ENCODE results near the gene FZD7.

Gene FZD7

DNA sequence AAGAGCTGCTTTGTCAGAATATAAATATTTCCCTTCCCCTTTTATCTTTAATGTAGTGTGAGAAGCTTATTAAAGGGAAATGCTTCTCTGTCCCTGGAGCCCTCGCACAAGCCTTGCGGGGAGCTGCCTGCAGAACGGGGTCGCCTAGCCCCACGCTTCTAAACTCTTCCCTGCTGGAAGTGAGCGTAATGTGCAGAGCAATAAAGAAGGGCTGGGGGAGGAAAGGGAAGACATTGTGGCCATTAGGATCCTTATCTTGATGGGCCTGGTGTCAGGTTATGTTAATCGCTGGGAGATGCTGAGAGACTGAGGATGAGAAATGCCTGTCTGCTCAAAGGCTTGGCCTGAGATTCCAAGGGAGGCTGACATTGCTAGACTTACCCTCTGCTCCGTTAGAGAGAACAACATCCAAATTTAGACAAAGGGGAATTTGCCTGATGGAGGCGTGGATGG is 18.9 kb upstream of the FZD7 start:
- no peak for DNase-seq

DNA sequence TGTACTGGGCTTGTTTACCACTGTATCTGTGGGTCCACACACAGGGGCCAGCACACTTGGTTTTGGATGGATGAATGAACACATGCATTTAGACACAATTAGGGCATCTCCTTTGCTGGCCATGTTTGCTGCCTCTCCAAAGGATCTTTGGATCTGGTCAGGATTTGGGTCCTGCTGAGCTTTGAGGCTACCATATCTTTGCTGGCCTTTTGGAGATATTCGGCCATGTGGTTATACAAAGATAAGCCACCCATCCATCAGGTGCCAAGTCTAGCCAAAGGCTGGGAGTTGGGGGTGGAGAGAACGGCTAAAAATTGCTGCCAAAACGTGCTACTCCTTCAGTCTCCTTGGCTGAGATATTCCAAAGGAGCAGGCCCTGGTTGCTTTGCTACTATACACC is 18.2 kb upstream of the FZD7 start:
- DNase-seq: no peak

DNA sequence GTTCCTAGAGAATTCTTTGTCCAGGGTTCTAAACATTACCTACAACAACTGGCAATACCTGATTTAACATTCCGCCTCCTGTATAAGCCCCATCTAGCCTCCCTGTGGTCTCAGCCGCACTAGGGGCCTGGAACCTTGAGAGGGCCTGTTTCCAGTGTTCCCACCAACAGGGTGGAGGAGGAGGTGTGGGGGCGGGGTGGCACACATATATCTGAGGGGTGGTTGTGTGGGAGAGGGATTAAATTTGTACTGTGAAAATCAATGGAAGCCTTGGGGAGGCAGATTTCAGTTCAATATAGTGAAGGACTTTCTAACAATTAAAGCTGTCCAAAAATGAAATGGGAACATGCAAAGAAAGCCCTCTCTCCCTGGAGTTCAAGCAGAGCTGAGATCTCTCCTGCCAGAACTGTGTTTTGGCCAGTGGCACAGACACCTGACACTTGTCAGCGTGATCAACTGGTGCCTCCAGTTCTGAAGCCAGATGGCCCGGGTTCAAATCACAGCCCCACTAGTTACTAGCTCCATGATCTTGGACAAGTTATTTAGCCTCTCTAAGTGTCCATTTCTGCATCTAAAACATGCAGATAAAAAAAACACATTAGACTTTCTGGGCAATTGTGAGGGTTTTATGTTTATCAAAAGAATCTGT is 17.0 kb upstream of the FZD7 start:
- DNase-seq: no peak

- no peak for DNase-seq
Observed at GRCh38 chr2:202017940-202018339, 15.7 kb upstream of the FZD7 start.

- peak; percentile 40 for DNase-seq
Observed at GRCh38 chr2:202018950-202019349, 14.7 kb upstream of the FZD7 start.

DNA sequence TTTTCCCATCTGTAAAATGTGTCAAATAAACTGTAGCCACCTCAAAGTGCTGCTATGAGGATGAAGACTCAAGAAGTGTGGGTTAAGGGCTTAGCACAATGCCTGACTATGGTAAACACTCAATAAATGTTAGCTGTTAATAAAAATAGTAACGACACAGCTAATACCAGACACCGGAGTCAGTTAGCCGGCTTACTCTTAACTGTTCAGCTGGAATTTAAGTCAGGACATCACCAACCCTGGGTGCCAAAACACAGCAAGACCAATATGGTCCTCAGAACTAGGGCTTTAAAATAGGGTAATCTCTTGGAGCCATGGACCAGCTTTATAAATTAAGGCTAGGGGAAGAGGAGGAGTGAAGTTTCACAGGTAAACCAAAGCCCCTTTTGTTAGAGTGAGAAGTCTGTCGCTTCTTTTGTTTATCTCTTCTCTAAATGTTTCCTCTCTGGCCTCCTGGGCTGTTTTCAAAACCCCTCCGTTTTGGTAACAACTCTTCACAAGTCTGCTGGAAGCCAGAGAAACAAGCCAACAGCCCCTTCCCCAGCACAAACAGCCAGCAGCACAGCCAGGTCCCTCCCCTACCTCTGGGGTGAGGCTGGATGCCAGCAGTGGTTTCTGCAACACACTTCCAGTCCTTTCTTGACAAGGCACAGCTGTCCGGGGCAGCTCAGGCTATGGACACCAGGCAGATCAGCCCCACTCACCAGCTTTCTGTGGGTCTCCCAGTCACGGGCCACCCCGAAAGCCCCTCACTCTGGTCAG is 13.8 kb upstream of the FZD7 start:
- no peak for DNase-seq

- no peak for DNase-seq
Observed at GRCh38 chr2:202022755-202023154, 10.9 kb upstream of the FZD7 start.

- DNase-seq: no peak
Observed at GRCh38 chr2:202023198-202023903, 10.3 kb upstream of the FZD7 start.

DNA sequence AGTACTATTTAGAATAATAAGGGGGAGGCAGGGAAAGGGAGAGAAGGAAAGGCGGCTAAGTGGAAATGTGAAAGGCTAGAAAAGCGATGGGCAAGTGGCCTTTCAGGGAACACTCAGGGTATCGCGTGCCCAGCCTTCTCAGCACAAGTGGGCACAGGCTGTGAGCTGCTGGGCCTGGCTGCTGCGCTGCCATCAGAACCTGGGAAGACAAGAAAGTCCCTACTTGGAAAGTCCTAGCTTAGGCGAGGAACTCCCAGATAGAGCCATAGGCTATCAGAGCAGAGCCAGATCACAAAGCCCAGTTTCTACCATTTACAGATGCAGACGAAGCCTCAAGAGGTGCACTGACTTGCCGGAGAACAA is 9.8 kb upstream of the FZD7 start:
- no peak for DNase-seq

DNA sequence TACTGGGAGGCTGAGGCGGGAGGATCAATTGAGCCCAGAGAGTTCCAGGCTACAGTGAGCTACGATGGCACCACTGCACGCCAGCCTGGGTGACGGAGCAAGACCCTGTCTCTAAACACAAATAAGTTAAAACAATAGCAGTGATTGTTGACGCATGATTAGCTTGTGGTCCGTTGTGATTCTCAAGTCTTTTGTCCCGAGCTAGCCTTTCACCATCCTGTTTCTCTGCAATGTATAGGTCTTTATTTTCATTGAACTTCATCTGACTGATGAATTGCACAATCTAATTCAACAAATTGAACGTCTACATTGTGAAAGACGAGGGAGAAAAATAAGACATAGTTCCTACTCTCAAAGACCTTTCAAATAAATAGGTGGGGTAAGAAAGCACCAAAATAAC is 8.8 kb upstream of the FZD7 start:
- DNase-seq: no peak

GRCh38 chr2:202025816-202026215 is 7.8 kb upstream of the FZD7 start:
- no peak for DNase-seq

GRCh38 chr2:202026507-202026906 is 7.1 kb upstream of the FZD7 start:
- no peak for DNase-seq

DNA sequence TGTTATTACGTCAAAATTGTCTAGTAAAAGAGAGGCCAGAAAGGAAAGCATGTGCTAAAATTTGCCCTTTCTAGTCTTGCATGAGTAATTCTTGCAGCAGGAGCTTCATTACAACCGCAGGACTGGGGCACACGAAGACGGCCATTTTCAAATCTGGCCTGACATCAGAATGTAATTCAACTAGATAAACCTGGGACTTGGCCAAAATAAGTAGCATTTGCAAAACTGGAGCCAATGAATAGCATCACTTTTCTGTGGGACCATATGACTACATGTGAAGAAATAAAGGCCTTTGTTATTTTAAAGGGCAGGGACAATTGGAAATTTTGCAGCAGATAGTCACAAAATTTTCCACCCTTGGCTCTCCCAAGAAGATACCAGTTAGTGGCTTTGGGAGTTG is 3.0 kb upstream of the FZD7 start:
- DNase-seq: no peak

DNA sequence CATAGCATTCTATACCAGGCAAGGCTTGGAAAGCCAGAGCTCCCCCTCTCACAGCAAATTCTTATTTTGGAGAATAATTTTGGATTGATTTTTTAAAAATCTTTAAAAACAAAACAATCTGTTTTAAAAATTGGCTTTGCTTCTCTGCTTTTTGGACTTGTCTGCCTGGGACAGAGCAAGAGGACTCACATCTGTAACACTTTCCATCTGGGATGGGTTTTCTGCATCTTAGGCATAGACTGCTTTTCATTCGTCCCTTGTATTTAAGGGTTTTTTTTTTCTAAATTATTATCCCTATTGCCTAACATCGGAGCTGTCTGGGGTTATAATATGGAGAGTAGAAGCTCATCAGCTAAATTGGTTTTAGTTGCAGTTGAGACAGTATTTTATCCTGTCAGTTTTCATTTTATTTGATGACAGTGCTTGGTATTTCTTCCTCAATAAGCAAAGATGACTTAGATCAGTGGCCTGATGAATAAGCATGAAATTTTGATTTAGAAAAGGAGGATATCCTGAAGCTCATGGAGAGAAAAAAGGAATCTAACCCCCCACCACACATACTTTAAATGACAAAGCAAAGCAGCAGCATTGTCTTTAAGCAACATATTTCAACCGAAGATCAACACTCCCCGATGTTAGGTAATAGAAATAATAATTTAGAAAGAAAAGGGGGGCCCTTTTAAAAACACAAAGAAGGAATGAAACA is 2.3 kb upstream of the FZD7 start:
- no peak for DNase-seq

GRCh38 chr2:202032846-202033316 is 774 bp upstream of the FZD7 start:
- peak; percentile 55 for DNase-seq

GRCh38 chr2:202034249-202035088 is 814 bp downstream of the FZD7 start:
- peak; percentile 75 for DNase-seq

DNA sequence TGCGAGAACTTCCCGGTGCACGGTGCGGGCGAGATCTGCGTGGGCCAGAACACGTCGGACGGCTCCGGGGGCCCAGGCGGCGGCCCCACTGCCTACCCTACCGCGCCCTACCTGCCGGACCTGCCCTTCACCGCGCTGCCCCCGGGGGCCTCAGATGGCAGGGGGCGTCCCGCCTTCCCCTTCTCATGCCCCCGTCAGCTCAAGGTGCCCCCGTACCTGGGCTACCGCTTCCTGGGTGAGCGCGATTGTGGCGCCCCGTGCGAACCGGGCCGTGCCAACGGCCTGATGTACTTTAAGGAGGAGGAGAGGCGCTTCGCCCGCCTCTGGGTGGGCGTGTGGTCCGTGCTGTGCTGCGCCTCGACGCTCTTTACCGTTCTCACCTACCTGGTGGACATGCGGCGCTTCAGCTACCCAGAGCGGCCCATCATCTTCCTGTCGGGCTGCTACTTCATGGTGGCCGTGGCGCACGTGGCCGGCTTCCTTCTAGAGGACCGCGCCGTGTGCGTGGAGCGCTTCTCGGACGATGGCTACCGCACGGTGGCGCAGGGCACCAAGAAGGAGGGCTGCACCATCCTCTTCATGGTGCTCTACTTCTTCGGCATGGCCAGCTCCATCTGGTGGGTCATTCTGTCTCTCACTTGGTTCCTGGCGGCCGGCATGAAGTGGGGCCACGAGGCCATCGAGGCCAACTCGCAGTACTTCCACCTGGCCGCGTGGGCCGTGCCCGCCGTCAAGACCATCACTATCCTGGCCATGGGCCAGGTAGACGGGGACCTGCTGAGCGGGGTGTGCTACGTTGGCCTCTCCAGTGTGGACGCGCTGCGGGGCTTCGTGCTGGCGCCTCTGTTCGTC is 1.7 kb downstream of the FZD7 start:
- DNase-seq: no peak

DNA sequence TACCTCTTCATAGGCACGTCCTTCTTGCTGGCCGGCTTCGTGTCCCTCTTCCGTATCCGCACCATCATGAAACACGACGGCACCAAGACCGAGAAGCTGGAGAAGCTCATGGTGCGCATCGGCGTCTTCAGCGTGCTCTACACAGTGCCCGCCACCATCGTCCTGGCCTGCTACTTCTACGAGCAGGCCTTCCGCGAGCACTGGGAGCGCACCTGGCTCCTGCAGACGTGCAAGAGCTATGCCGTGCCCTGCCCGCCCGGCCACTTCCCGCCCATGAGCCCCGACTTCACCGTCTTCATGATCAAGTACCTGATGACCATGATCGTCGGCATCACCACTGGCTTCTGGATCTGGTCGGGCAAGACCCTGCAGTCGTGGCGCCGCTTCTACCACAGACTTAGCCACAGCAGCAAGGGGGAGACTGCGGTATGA is 2.3 kb downstream of the FZD7 start:
- DNase-seq: peak; percentile 16

DNA sequence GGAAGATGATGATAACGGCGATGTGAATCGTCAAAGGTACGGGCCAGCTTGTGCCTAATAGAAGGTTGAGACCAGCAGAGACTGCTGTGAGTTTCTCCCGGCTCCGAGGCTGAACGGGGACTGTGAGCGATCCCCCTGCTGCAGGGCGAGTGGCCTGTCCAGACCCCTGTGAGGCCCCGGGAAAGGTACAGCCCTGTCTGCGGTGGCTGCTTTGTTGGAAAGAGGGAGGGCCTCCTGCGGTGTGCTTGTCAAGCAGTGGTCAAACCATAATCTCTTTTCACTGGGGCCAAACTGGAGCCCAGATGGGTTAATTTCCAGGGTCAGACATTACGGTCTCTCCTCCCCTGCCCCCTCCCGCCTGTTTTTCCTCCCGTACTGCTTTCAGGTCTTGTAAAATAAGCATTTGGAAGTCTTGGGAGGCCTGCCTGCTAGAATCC is 3.0 kb downstream of the FZD7 start:
- DNase-seq: no peak

DNA sequence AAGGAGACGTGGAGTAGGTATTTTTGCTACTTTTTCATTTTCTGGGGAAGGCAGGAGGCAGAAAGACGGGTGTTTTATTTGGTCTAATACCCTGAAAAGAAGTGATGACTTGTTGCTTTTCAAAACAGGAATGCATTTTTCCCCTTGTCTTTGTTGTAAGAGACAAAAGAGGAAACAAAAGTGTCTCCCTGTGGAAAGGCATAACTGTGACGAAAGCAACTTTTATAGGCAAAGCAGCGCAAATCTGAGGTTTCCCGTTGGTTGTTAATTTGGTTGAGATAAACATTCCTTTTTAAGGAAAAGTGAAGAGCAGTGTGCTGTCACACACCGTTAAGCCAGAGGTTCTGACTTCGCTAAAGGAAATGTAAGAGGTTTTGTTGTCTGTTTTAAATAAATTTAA is 3.4 kb downstream of the FZD7 start:
- no peak for DNase-seq

All from DMS53 (cell line).